Left lung (tissue), 10 donors: ENCODE data around the gene SETX. TPM values are rescaled to one million over a fixed set of nuclear protein-coding genes. Genes with fewer than 3 reads are reported as not detected.

Experiments
- ATAC-seq: fragments of 200-7000 bp; cut with Tn5 transposase; one replicate; pipeline ENCODE4 v1.9.1; 2020; ENCODE audit warnings: moderate library complexity
- DNase-seq, 4 donors: peaks; one replicate each; pipeline ENCODE4 v3.0.0-alpha.2; 2013 to 2020
- H3K27ac ChIP-seq, 2 donors: fragments of 200-600 bp; sonication (generic) in 1 of 2; one replicate each; pipeline versions ENCODE4 v1.5.0 to v1.8.0; 2020 to 2021
- H3K27me3 ChIP-seq, 2 donors: fragments of 200-600 bp; sonication (generic) in 1 of 2; one replicate each; pipeline versions ENCODE4 v1.5.0 to v1.8.0; 2020 to 2021
- H3K36me3 ChIP-seq, 2 donors: fragments of 200-600 bp; sonication (generic) in 1 of 2; one replicate each; pipeline versions ENCODE4 v1.5.0 to v1.8.0; 2020 to 2021
- H3K4me1 ChIP-seq, 2 donors: fragments of 200-600 bp; one replicate each; pipeline ENCODE4 v1.8.0; 2021
- H3K4me3 ChIP-seq, 2 donors: fragments of 200-600 bp; sonication (generic) in 1 of 2; one replicate each; pipeline versions ENCODE4 v1.5.0 to v1.8.0; 2020 to 2021; ENCODE audit warnings: mild to moderate bottlenecking in 1 of 2
- H3K9me3 ChIP-seq, 2 donors: fragments of 200-600 bp; sonication (generic) in 1 of 2; one replicate each; pipeline versions ENCODE4 v1.5.0 to v1.8.0; 2020 to 2021
- intact Hi-C, 2 donors: fragments of 100-400 bp; cut with DNase I; formaldehyde crosslinking; loops; one replicate each; pipeline versions ENCODE4 v1.11.2 to v1.14.2; 2022
- polyA plus RNA-seq, 6 donors: library from polyadenylated mRNA; unstranded; fragments of 120-200 nt; gene quantifications; one replicate each; pipeline ENCODE4 v1.2.1, GENCODE V29; 2013; ENCODE audit not compliant: insufficient read length in 6 of 6
- total RNA-seq, 2 donors: library from RNA; stranded (reverse); fragmentation: NEBNext Ultra II Directional; extraction: Animal tissue kit (Norgen Biotek cat#: 25700); gene quantifications; one replicate each; pipeline ENCODE4 v1.2.1, GENCODE V29; 2021
- TF ChIP-seq, protein P1 (sequence below), 2 donors: fragments of 200-600 bp; sonication (generic) in 1 of 2; IDR thresholded peaks; one replicate each; pipeline versions ENCODE4 v1.5.0 to v1.8.0; 2021; ENCODE audit warnings: antibody characterized with exemption in 2 of 2
- donor health status: DM: no; HTN: yes; CAD: no.
- donor health status: DM: no; HTN: no; CAD: no.

SETX gene
- total and polyA plus RNA-seq, 8 donors: 42.2 to 68.9 (median 62.2) TPM

DNA sequence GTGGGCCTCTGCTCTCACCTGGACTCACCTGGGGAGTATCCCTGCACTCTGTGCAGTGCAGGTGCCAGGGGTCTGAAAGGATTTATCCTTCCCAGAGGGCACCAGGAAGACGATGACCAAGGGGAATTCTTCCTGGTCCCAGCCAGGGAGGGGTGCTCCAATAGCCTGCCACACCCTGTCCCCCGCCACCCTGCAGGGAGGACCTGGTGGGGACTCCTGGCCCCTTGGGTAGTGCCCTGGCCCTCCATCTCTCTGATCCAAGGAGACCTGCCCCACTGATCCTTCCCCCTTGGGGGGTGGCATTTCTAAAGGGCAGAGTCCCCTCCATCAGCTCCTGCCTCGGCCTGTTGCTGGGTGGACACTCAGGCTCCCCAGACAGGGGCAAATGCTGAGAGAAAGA is 122.3 kb downstream of the SETX start:
- TF ChIP-seq, protein P1, sequence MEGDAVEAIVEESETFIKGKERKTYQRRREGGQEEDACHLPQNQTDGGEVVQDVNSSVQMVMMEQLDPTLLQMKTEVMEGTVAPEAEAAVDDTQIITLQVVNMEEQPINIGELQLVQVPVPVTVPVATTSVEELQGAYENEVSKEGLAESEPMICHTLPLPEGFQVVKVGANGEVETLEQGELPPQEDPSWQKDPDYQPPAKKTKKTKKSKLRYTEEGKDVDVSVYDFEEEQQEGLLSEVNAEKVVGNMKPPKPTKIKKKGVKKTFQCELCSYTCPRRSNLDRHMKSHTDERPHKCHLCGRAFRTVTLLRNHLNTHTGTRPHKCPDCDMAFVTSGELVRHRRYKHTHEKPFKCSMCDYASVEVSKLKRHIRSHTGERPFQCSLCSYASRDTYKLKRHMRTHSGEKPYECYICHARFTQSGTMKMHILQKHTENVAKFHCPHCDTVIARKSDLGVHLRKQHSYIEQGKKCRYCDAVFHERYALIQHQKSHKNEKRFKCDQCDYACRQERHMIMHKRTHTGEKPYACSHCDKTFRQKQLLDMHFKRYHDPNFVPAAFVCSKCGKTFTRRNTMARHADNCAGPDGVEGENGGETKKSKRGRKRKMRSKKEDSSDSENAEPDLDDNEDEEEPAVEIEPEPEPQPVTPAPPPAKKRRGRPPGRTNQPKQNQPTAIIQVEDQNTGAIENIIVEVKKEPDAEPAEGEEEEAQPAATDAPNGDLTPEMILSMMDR (IDR thresholded peaks at IDR 0.05): no peak
- intact Hi-C loops: loop anchor here in 1 of 2 donors (10.0 kb wide), 1 partner anchor 68 kb away; the partner anchor contains the start of gene NTNG2
- no peak for ATAC-seq

DNA sequence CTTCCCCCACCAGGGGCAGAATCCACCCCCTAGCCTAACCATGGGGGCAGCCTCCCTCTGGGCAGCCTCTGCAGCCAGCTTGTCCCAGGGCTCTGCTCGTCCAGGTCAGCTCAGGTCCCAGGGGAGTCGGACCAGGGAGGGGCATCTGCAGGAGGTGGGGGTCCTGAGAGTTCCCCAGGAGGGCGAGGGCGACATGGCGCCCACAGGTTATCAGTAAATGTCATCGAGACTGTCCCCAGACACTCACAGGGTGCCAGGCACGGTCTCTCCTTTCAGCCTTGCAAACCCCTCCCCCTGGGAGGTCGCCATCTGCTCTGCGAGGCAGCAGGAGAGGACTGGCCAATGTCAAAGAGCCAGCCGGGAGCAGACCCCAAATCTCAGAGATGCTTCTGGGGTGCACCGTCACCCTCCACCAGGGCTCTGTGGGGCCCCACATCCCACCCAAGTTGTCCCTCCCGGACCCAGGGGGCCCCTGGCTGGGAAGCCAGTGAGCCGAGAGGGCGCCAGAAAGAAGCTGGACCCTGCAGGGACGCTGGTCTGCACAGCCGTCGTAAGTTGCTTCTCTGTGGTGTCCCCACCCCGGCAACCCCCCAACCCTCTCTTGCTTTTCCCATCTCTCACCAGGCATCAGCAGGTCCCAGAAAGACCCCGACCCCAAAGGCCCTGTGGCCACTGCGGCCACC is 123.6 kb downstream of the SETX start:
- TF ChIP-seq, protein P1 (IDR thresholded peaks at IDR 0.05): no peak
- peaks cover 0 to 2% of the 10 kb centered on the region in 2 donors for H3K4me1 ChIP-seq
- ATAC-seq (no peak), DNase-seq (no peak)
- intact Hi-C loops: loop anchor here in 1 of 2 donors (10.0 kb wide), 1 partner anchor 66 kb away; the partner anchor contains the start of gene NTNG2
- H3K4me3 ChIP-seq: no peak overlapping the region
- H3K36me3 ChIP-seq: no peaks in the 10 kb centered on the region
- no peaks in the 10 kb centered on the region for H3K9me3 ChIP-seq
- H3K27me3 ChIP-seq: peaks cover 0 to 57% of the 10 kb centered on the region in 2 donors
- no peak overlapping the region for H3K27ac ChIP-seq

More for the DNA sequence above, 122.3 kb downstream of the SETX start:
- Histone ChIP-seq H3K4me1 (peaks cover 0 to 7% of the 10 kb centered on the region in 2 donors), H3K36me3 (no peaks in the 10 kb centered on the region), H3K27ac (no peak overlapping the region), H3K27me3 (peaks cover 0 to 51% of the 10 kb centered on the region in 2 donors), H3K4me3 (no peak overlapping the region), H3K9me3 (no peaks in the 10 kb centered on the region)
- DNase-seq: peak in 1 of 4 donors; percentile 62

DNA sequence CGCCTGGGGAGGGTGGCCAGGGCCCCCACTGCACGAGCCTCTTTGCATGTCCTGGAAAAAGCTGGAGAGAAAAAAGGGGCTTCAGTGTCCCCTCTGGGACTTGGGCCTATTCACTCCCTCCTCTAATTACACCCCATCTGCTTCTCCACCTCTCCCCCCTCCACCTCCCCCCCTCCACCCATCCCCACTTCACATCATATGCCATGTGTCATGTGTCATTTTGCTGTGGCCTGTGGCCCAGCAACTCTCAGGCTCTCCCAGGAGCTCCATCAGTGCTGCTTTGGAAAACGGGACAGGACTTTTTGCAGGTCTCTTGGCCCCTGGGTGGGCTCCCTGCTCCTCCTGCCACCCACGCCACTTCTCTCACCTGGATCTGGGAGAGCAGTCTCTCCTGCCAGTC is 124.2 kb downstream of the SETX start:
- intact Hi-C loops: loop anchor here in 1 of 2 donors (10.0 kb wide), 1 partner anchor 66 kb away; the partner anchor contains the start of gene NTNG2

DNA sequence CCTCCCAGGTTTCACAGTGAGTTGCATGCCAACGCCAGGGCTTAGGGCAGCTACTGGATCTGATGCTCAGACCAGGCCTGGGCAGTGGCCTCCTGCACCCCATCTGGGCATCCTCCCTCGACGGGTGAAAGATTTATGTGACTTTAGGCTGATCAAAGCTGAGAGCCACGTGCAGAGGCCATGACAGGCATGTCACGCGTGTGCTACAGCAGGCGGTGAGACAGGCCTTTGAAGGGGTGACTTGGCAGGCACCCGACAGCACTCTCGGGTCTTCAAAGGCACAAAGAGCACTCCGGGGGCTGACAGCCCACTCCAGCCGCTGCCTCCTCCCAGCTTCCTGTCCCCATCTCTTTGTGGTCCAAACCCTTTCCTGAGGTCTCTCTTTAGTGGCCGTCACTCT is 126.7 kb downstream of the SETX start:
- Histone ChIP-seq H3K9me3 (no peaks in the 10 kb centered on the region), H3K4me1 (peaks cover 0 to 8% of the 10 kb centered on the region in 2 donors), H3K36me3 (no peaks in the 10 kb centered on the region), H3K27me3 (peaks cover 0 to 50% of the 10 kb centered on the region in 2 donors), H3K4me3 (no peak overlapping the region), H3K27ac (no peak overlapping the region)
- intact Hi-C loops: no loop called here
- ATAC-seq: no peak
- DNase-seq: peak in 1 of 4 donors; percentile 32
- TF ChIP-seq, protein P1 (IDR thresholded peaks at IDR 0.05): no peak

More for the DNA sequence above, 124.2 kb downstream of the SETX start:
- H3K27me3 ChIP-seq: peaks cover 0 to 52% of the 10 kb centered on the region in 2 donors
- H3K4me3 ChIP-seq: no peak overlapping the region
- ATAC-seq: no peak
- TF ChIP-seq, protein P1 (IDR thresholded peaks at IDR 0.05): no peak
- no peaks in the 10 kb centered on the region for H3K36me3 ChIP-seq
- H3K9me3 ChIP-seq: no peaks in the 10 kb centered on the region
- no peaks in the 10 kb centered on the region for H3K4me1 ChIP-seq
- H3K27ac ChIP-seq: no peak overlapping the region
- DNase-seq: no peak

DNA sequence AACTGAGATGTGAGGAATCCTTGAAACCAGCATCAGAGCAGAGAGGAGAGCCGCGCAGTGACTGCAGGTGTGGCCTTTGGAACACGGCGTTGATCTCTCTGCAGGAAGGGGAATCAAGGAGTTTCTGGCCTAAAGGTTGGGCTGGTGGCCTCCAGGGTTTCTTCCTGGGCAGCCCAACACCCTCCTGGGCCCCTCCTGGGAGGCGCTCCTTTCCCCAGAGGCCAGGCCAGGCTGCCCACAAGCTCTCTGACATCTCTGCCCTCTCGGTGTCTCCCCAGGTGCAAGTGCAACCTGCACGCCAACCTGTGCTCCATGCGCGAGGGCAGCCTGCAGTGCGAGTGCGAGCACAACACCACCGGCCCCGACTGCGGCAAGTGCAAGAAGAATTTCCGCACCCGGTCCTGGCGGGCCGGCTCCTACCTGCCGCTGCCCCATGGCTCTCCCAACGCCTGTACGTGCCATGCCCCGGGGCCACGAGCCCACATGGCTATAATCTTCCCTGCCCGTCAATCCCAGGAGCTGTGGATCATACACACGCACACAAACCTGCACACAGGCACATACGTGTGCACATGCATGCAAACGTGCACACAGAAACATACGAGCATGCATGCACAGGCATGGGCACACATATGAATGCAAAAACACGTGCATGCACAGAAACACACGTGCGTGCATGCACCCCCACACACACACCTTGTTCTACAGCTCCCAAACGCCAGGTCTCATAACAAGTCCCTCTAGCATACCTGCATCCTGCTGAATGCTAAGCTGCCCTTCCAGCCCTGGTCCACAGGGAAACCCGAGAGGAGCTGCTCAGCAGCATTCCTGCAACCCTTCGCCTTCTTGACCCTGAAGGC is 128.0 kb downstream of the SETX start:
- DNase-seq: peak in 1 of 4 donors; percentile 69
- H3K27me3 ChIP-seq: peaks cover 0 to 50% of the 10 kb centered on the region in 2 donors
- no peak overlapping the region for H3K4me3 ChIP-seq
- no peaks in the 10 kb centered on the region for H3K36me3 ChIP-seq
- H3K27ac ChIP-seq: no peak overlapping the region
- peaks cover 0 to 10% of the 10 kb centered on the region in 2 donors for H3K4me1 ChIP-seq
- intact Hi-C loops: no loop called here
- ATAC-seq: no peak
- no peaks in the 10 kb centered on the region for H3K9me3 ChIP-seq
- TF ChIP-seq, protein P1 (IDR thresholded peaks at IDR 0.05): no peak
